Measurements from ENCODE around the gene SRC.

DNA sequence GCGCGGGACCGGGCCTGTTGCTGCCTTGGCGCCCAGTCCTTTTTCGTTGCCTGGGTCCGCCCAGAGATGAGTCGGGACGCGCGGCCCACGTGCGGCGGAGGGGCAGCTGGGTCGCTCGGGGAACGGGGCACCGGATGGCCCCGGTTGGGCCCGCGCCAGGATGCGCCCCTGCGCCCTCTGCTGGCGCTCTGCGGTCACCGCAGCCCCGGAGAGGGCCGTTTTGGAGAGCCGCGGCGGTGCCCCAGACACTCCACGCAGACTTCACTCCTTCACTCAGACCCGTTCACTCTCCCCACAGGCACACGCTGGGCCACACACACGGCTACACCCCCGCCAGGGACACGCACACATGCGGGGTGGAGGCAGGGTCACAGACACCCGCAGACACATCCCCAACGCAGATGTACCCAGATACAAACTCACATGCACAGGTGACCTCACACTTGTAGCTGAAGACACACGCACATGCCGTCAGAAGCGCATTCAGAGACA lies 38.8 kb downstream of the SRC start:
- TF ChIP-seq, protein P1, sequence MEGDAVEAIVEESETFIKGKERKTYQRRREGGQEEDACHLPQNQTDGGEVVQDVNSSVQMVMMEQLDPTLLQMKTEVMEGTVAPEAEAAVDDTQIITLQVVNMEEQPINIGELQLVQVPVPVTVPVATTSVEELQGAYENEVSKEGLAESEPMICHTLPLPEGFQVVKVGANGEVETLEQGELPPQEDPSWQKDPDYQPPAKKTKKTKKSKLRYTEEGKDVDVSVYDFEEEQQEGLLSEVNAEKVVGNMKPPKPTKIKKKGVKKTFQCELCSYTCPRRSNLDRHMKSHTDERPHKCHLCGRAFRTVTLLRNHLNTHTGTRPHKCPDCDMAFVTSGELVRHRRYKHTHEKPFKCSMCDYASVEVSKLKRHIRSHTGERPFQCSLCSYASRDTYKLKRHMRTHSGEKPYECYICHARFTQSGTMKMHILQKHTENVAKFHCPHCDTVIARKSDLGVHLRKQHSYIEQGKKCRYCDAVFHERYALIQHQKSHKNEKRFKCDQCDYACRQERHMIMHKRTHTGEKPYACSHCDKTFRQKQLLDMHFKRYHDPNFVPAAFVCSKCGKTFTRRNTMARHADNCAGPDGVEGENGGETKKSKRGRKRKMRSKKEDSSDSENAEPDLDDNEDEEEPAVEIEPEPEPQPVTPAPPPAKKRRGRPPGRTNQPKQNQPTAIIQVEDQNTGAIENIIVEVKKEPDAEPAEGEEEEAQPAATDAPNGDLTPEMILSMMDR (IDR thresholded peaks at IDR 0.05; ENCODE audit: low read length): peak; percentile 68
- no peak for TF ChIP-seq EZH2 (IDR thresholded peaks at IDR 0.05; ENCODE audit: borderline replicate concordance, low read length)

Data from OCI-LY1 (cell line).